ENCODE measurements around the gene PFAS.

DNA sequence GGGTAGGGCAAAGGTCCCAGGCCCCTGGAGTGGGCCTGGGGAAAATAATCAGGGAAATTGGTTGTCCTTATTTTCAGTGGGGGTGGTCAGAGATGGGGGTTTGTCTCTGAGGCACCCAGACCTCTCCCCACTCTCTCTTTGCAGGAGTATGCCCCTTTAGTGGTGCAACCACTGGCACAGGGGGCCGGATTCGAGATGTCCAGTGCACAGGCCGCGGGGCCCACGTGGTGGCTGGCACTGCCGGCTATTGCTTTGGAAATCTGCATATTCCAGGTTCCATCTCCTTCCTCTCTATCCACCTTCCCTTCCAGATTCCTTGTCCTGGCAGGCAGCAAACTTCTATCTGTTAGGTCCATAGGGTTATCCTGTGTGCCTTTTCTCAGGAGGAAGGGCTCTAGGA is 7.6 kb downstream of the PFAS start:
- TF ChIP-seq, protein P1, sequence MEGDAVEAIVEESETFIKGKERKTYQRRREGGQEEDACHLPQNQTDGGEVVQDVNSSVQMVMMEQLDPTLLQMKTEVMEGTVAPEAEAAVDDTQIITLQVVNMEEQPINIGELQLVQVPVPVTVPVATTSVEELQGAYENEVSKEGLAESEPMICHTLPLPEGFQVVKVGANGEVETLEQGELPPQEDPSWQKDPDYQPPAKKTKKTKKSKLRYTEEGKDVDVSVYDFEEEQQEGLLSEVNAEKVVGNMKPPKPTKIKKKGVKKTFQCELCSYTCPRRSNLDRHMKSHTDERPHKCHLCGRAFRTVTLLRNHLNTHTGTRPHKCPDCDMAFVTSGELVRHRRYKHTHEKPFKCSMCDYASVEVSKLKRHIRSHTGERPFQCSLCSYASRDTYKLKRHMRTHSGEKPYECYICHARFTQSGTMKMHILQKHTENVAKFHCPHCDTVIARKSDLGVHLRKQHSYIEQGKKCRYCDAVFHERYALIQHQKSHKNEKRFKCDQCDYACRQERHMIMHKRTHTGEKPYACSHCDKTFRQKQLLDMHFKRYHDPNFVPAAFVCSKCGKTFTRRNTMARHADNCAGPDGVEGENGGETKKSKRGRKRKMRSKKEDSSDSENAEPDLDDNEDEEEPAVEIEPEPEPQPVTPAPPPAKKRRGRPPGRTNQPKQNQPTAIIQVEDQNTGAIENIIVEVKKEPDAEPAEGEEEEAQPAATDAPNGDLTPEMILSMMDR (IDR thresholded peaks at IDR 0.05), result no peak
- no peak for TF ChIP-seq ZNF138 (CRISPR knock-in tag; conservative IDR thresholded peaks at IDR 0.05)
- TF ChIP-seq RELA (CRISPR knock-in tag; IDR thresholded peaks at IDR 0.05; ENCODE audit: borderline replicate concordance), result no peak
- no peak for TF ChIP-seq SMAD4 (CRISPR knock-in tag; IDR thresholded peaks at IDR 0.05)
- TF ChIP-seq, protein P2, sequence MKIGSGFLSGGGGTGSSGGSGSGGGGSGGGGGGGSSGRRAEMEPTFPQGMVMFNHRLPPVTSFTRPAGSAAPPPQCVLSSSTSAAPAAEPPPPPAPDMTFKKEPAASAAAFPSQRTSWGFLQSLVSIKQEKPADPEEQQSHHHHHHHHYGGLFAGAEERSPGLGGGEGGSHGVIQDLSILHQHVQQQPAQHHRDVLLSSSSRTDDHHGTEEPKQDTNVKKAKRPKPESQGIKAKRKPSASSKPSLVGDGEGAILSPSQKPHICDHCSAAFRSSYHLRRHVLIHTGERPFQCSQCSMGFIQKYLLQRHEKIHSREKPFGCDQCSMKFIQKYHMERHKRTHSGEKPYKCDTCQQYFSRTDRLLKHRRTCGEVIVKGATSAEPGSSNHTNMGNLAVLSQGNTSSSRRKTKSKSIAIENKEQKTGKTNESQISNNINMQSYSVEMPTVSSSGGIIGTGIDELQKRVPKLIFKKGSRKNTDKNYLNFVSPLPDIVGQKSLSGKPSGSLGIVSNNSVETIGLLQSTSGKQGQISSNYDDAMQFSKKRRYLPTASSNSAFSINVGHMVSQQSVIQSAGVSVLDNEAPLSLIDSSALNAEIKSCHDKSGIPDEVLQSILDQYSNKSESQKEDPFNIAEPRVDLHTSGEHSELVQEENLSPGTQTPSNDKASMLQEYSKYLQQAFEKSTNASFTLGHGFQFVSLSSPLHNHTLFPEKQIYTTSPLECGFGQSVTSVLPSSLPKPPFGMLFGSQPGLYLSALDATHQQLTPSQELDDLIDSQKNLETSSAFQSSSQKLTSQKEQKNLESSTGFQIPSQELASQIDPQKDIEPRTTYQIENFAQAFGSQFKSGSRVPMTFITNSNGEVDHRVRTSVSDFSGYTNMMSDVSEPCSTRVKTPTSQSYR (CRISPR knock-in tag; IDR thresholded peaks at IDR 0.05), result no peak
- TF ChIP-seq, protein P3, sequence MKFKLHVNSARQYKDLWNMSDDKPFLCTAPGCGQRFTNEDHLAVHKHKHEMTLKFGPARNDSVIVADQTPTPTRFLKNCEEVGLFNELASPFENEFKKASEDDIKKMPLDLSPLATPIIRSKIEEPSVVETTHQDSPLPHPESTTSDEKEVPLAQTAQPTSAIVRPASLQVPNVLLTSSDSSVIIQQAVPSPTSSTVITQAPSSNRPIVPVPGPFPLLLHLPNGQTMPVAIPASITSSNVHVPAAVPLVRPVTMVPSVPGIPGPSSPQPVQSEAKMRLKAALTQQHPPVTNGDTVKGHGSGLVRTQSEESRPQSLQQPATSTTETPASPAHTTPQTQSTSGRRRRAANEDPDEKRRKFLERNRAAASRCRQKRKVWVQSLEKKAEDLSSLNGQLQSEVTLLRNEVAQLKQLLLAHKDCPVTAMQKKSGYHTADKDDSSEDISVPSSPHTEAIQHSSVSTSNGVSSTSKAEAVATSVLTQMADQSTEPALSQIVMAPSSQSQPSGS (CRISPR knock-in tag; IDR thresholded peaks at IDR 0.05; ENCODE audit: borderline replicate concordance, low read depth), result no peak
- TF ChIP-seq, protein P4, sequence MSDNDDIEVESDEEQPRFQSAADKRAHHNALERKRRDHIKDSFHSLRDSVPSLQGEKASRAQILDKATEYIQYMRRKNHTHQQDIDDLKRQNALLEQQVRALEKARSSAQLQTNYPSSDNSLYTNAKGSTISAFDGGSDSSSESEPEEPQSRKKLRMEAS (CRISPR knock-in tag; IDR thresholded peaks at IDR 0.05), result no peak
- TF ChIP-seq, protein P5, sequence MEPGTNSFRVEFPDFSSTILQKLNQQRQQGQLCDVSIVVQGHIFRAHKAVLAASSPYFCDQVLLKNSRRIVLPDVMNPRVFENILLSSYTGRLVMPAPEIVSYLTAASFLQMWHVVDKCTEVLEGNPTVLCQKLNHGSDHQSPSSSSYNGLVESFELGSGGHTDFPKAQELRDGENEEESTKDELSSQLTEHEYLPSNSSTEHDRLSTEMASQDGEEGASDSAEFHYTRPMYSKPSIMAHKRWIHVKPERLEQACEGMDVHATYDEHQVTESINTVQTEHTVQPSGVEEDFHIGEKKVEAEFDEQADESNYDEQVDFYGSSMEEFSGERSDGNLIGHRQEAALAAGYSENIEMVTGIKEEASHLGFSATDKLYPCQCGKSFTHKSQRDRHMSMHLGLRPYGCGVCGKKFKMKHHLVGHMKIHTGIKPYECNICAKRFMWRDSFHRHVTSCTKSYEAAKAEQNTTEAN (CRISPR knock-in tag; IDR thresholded peaks at IDR 0.05), result no peak
- TF ChIP-seq CREB1 (CRISPR knock-in tag; IDR thresholded peaks at IDR 0.05), result no peak
- TF ChIP-seq, protein P6, sequence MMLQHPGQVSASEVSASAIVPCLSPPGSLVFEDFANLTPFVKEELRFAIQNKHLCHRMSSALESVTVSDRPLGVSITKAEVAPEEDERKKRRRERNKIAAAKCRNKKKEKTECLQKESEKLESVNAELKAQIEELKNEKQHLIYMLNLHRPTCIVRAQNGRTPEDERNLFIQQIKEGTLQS (CRISPR knock-in tag; conservative IDR thresholded peaks at IDR 0.05), result no peak
- TF ChIP-seq NFYB (CRISPR knock-in tag; conservative IDR thresholded peaks at IDR 0.05; ENCODE audit: low read depth), result no peak
- TF ChIP-seq GRHL2 (CRISPR knock-in tag; IDR thresholded peaks at IDR 0.05; ENCODE audit: insufficient replicate concordance, severe bottlenecking), result no peak
- TF ChIP-seq ZBTB21 (CRISPR knock-in tag; IDR thresholded peaks at IDR 0.05; ENCODE audit: borderline replicate concordance), result no peak
- no peak for TF ChIP-seq RORB (CRISPR knock-in tag; IDR thresholded peaks at IDR 0.05)

All from WTC11 (cell line).